Measurements from ENCODE around the gene BIK. TPM values are rescaled to one million over a fixed set of nuclear protein-coding genes. Genes with fewer than 3 reads are reported as not detected.

The BIK gene
- total RNA-seq, 1 donor from 2014 or later: 9.9 TPM

- H3K4me3 Mint-ChIP-seq: no peak overlapping the region
- no peak for DNase-seq (ENCODE audit: low spot score in 2 of 2, unreplicated experiment in 2 of 2)
- TF ChIP-seq, protein P1, sequence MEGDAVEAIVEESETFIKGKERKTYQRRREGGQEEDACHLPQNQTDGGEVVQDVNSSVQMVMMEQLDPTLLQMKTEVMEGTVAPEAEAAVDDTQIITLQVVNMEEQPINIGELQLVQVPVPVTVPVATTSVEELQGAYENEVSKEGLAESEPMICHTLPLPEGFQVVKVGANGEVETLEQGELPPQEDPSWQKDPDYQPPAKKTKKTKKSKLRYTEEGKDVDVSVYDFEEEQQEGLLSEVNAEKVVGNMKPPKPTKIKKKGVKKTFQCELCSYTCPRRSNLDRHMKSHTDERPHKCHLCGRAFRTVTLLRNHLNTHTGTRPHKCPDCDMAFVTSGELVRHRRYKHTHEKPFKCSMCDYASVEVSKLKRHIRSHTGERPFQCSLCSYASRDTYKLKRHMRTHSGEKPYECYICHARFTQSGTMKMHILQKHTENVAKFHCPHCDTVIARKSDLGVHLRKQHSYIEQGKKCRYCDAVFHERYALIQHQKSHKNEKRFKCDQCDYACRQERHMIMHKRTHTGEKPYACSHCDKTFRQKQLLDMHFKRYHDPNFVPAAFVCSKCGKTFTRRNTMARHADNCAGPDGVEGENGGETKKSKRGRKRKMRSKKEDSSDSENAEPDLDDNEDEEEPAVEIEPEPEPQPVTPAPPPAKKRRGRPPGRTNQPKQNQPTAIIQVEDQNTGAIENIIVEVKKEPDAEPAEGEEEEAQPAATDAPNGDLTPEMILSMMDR (IDR thresholded peaks at IDR 0.05; ENCODE audit: unreplicated experiment): no peak
- H3K27ac Mint-ChIP-seq: no peak overlapping the region
- H3K36me3 Mint-ChIP-seq: peaks cover 3% of the 10 kb centered on the region
- H3K9me3 Mint-ChIP-seq: no peaks in the 10 kb centered on the region
- H3K4me1 Mint-ChIP-seq: peaks cover 3% of the 10 kb centered on the region
- H3K27me3 Mint-ChIP-seq (ENCODE audit: low read depth): no peaks in the 10 kb centered on the region
Measured at GRCh38 chr22:43079742-43080141, 30.8 kb upstream of the BIK start.

GRCh38 chr22:43080616-43081015 lies 29.9 kb upstream of the BIK start:
- TF ChIP-seq, protein P1 (IDR thresholded peaks at IDR 0.05; ENCODE audit: unreplicated experiment): no peak
- no peak for DNase-seq (ENCODE audit: low spot score in 2 of 2, unreplicated experiment in 2 of 2)
- H3K27ac Mint-ChIP-seq: peak overlapping the region; percentile 37
- peaks cover 3% of the 10 kb centered on the region for H3K4me1 Mint-ChIP-seq
- H3K9me3 Mint-ChIP-seq: peaks cover 5% of the 10 kb centered on the region
- H3K4me3 Mint-ChIP-seq: no peak overlapping the region
- H3K36me3 Mint-ChIP-seq: peaks cover 9% of the 10 kb centered on the region
- H3K27me3 Mint-ChIP-seq (ENCODE audit: low read depth): no peaks in the 10 kb centered on the region

DNA sequence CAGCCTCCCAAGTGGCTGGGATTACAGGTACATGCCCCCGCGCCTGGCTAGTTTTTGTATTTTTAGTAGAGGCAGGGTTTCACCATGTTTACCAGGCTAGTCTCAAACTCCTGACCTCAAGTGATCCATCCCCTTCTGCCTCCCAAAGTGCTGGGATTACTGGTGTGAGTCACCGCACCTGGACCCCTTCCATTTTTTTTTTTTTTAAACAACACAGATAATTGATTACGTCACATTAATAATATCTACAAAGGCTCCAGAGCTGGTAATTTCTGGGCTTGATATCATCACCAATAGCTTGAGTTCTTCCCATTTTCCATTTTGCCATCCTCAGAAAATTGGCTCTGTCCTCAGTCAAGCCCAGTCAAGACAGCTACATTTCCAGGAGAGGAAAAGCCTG lies 28.6 kb upstream of the BIK start:
- Mint-ChIP-seq H3K4me1 (peaks cover 3% of the 10 kb centered on the region), H3K4me3 (no peak overlapping the region), H3K27ac (no peak overlapping the region), H3K9me3 (peaks cover 6% of the 10 kb centered on the region), H3K27me3 (ENCODE audit: low read depth) (no peaks in the 10 kb centered on the region), H3K36me3 (peaks cover 14% of the 10 kb centered on the region)
- DNase-seq (ENCODE audit: low spot score in 2 of 2, unreplicated experiment in 2 of 2): no peak
- TF ChIP-seq, protein P1 (IDR thresholded peaks at IDR 0.05; ENCODE audit: unreplicated experiment): no peak

GRCh38 chr22:43085658-43086606 lies 24.6 kb upstream of the BIK start:
- Mint-ChIP-seq H3K27ac (no peak overlapping the region), H3K36me3 (peaks cover 12% of the 10 kb centered on the region), H3K4me1 (peaks cover 6% of the 10 kb centered on the region), H3K4me3 (no peak overlapping the region), H3K9me3 (peaks cover 6% of the 10 kb centered on the region), H3K27me3 (ENCODE audit: low read depth) (no peaks in the 10 kb centered on the region)
- DNase-seq (ENCODE audit: low spot score in 2 of 2, unreplicated experiment in 2 of 2): no peak
- TF ChIP-seq, protein P1 (IDR thresholded peaks at IDR 0.05; ENCODE audit: unreplicated experiment): no peak

DNA sequence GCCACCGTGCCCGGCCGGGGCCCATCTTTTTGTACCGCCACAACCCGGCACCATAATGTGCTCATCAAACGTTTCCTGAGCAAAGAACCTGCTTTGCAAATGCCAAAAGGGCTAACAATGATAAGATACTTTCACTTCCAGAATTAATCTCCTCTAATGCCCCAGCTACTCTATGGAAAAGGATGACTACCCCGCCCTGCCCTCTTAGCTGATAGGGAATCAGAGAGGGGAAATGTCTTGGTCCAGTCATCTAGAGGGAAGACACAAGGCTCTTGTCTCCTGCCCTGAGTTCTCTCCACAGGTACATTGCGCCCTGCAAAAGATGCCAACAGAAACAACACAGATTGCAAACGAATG lies 21.9 kb upstream of the BIK start:
- H3K4me1 Mint-ChIP-seq: peaks cover 9% of the 10 kb centered on the region
- peaks cover 6% of the 10 kb centered on the region for H3K9me3 Mint-ChIP-seq
- H3K36me3 Mint-ChIP-seq: peaks cover 12% of the 10 kb centered on the region
- H3K4me3 Mint-ChIP-seq: peak overlapping the region; percentile 76
- peak overlapping the region; percentile 8 for H3K27ac Mint-ChIP-seq
- DNase-seq (ENCODE audit: low spot score in 2 of 2, unreplicated experiment in 2 of 2): no peak
- TF ChIP-seq, protein P1 (IDR thresholded peaks at IDR 0.05; ENCODE audit: unreplicated experiment): no peak
- H3K27me3 Mint-ChIP-seq (ENCODE audit: low read depth): no peaks in the 10 kb centered on the region
